Mesenchymal stem cell (in vitro differentiated cells and primary cell): ENCODE results near the gene HERC6.
A peak's percentile ranks its signal among the peaks of the same experiment; 100 is the strongest.

Source experiments
- DNase-seq: peaks from one replicate; pipeline ENCODE4 v3.0.0-alpha.2; 2013
- H2AFZ ChIP-seq: one replicate; pipeline ENCODE4 v1.6.1; 2013; ENCODE audit warnings: low read depth, mild to moderate bottlenecking, control low read depth, inconsistent platforms, low read length, moderate library complexity
- H2AK5ac ChIP-seq: 2 replicates; pipeline ENCODE4 v1.6.1; 2013; ENCODE audit warnings: low read length, moderate library complexity, mild to moderate bottlenecking, inconsistent platforms; ENCODE audit not compliant: severe bottlenecking
- H2BK120ac ChIP-seq: one replicate; pipeline ENCODE4 v1.6.1; 2013; ENCODE audit warnings: low read depth, mild to moderate bottlenecking, inconsistent platforms, low read length, moderate library complexity
- H2BK12ac ChIP-seq, 2 experiments: one replicate each; pipeline ENCODE4 v1.6.1; 2013; ENCODE audit warnings: inconsistent platforms in 2 of 2, low read length in 2 of 2, mild to moderate bottlenecking in 2 of 2, moderate library complexity in 2 of 2, control low read depth in 1 of 2
- H2BK15ac ChIP-seq: one replicate; pipeline ENCODE4 v1.6.1; 2013; ENCODE audit warnings: mild to moderate bottlenecking, low read depth, inconsistent platforms; ENCODE audit not compliant: poor library complexity, severe bottlenecking
- H2BK5ac ChIP-seq: 2 replicates; pipeline ENCODE4 v1.6.1; 2013; ENCODE audit warnings: low read depth, mild to moderate bottlenecking, low read length, control low read depth, inconsistent platforms; ENCODE audit not compliant: poor library complexity, severe bottlenecking
- H3K14ac ChIP-seq, 2 experiments: one replicate each; pipeline ENCODE4 v1.6.1; 2013; ENCODE audit warnings: inconsistent platforms in 2 of 2, low read length in 2 of 2, control low read depth in 1 of 2, mild to moderate bottlenecking in 1 of 2, moderate library complexity in 1 of 2
- H3K18ac ChIP-seq, 2 experiments: one replicate each; pipeline ENCODE4 v1.6.1; 2013; ENCODE audit warnings: inconsistent platforms in 2 of 2, low read length in 2 of 2, control low read depth in 1 of 2, low read depth in 1 of 2, mild to moderate bottlenecking in 1 of 2
- H3K23ac ChIP-seq, 2 experiments: one replicate each; pipeline ENCODE4 v1.6.1; 2013; ENCODE audit warnings: inconsistent platforms in 2 of 2, low read length in 2 of 2, mild to moderate bottlenecking in 2 of 2, moderate library complexity in 2 of 2, control low read depth in 1 of 2
- H3K27ac ChIP-seq: 2 replicates; pipeline ENCODE4 v1.5.1; 2013; ENCODE audit warnings: mild to moderate bottlenecking, moderate library complexity, low read length, control low read depth, inconsistent platforms; ENCODE audit not compliant: poor library complexity, severe bottlenecking
- H3K27me3 ChIP-seq, 2 experiments: 2 replicates each; pipeline versions ENCODE4 v1.6.1 to v1.7.0; 2013; ENCODE audit warnings: low read length in 2 of 2, mild to moderate bottlenecking in 2 of 2, moderate library complexity in 2 of 2, control low read depth in 1 of 2, inconsistent platforms in 1 of 2; ENCODE audit not compliant: control insufficient read depth in 1 of 2, insufficient read depth in 1 of 2
- H3K36me3 ChIP-seq, 2 experiments: 2 replicates each; pipeline versions ENCODE4 v1.6.1 to v1.7.0; 2013; ENCODE audit warnings: low read length in 2 of 2, control low read depth in 1 of 2, inconsistent platforms in 1 of 2, low read depth in 1 of 2, mild to moderate bottlenecking in 1 of 2; ENCODE audit not compliant: insufficient read depth in 2 of 2, control insufficient read depth in 1 of 2
- H3K4ac ChIP-seq, 2 experiments: one replicate each; pipeline ENCODE4 v1.6.1; 2013; ENCODE audit warnings: inconsistent platforms in 2 of 2, low read length in 2 of 2, mild to moderate bottlenecking in 2 of 2, moderate library complexity in 2 of 2, control low read depth in 1 of 2, low read depth in 1 of 2
- H3K4me1 ChIP-seq: 2 replicates; pipeline ENCODE4 v1.6.1; 2013; ENCODE audit warnings: low read depth, low read length, control low read depth; ENCODE audit not compliant: control insufficient read depth, insufficient read depth
- H3K4me2 ChIP-seq: 2 replicates; pipeline ENCODE4 v1.6.1; 2013; ENCODE audit warnings: low read length, mild to moderate bottlenecking, inconsistent platforms; ENCODE audit not compliant: poor library complexity, severe bottlenecking
- H3K4me3 ChIP-seq, 2 experiments: 2 replicates each; pipeline versions ENCODE4 v1.5.1 to v1.7.0; 2013; ENCODE audit warnings: low read length in 2 of 2, mild to moderate bottlenecking in 2 of 2, control low read depth in 1 of 2, low read depth in 1 of 2; ENCODE audit not compliant: insufficient read depth in 1 of 2
- H3K79me1 ChIP-seq: replicated peaks from 2 replicates; pipeline ENCODE4 v1.6.1; 2013; ENCODE audit warnings: mild to moderate bottlenecking, control low read depth, low read length, inconsistent platforms; ENCODE audit not compliant: poor library complexity, severe bottlenecking
- H3K9ac ChIP-seq: 2 replicates; pipeline ENCODE4 v1.7.0; 2013; ENCODE audit warnings: mild to moderate bottlenecking, low read length, moderate library complexity
- H3K9me3 ChIP-seq: 2 replicates; pipeline ENCODE4 v1.7.0; 2013; ENCODE audit warnings: mild to moderate bottlenecking, low read length; ENCODE audit not compliant: control insufficient read depth
- H4K8ac ChIP-seq: one replicate; pipeline ENCODE4 v1.6.1; 2013; ENCODE audit warnings: inconsistent platforms, mild to moderate bottlenecking, low read length, moderate library complexity
- H4K91ac ChIP-seq: one replicate; pipeline ENCODE4 v1.6.1; 2013; ENCODE audit warnings: mild to moderate bottlenecking, low read length, inconsistent platforms
- WGBS: methylation state at CpG from one replicate; pipeline ENCODE4 v1.1.7; 2013; ENCODE audit warnings: mixed read lengths; 5-methylcytosine and 5-hydroxymethylcytosine counted together

Gene HERC6

GRCh38 chr4:88457307-88458103 lies 78.9 kb downstream of the HERC6 start:
- Histone ChIP-seq H3K18ac (peak overlapping the region in 1 of 2 experiments; percentile 34), H3K4me3 (peak overlapping the region; percentile 65 to 89), H3K36me3 (peaks cover 0 to 3% of the 10 kb centered on the region in 2 experiments), H3K4me2 (peak overlapping the region; percentile 83), H3K9ac (peak overlapping the region; percentile 64), H3K23ac (peak overlapping the region in 1 of 2 experiments; percentile 42), H4K91ac (no peak overlapping the region), H4K8ac (peak overlapping the region; percentile 67), H2AK5ac (no peak overlapping the region), H3K14ac (no peak overlapping the region), H2BK120ac (no peak overlapping the region), H3K27me3 (no peaks in the 10 kb centered on the region), H2BK15ac (no peak overlapping the region), H3K4ac (peak overlapping the region in 1 of 2 experiments; percentile 8), H2BK5ac (no peak overlapping the region), H3K27ac (no peak overlapping the region), H2BK12ac (peak overlapping the region in 1 of 2 experiments; percentile 83), H3K4me1 (peaks cover 13% of the 10 kb centered on the region), H3K9me3 (no peaks in the 10 kb centered on the region), H3K79me1 (no peaks in the 10 kb centered on the region), H2AFZ (peak overlapping the region; percentile 33)
- WGBS: 7% methylated on average over 58 of the region's 75 CpGs
- DNase-seq: peak; percentile 50

DNA sequence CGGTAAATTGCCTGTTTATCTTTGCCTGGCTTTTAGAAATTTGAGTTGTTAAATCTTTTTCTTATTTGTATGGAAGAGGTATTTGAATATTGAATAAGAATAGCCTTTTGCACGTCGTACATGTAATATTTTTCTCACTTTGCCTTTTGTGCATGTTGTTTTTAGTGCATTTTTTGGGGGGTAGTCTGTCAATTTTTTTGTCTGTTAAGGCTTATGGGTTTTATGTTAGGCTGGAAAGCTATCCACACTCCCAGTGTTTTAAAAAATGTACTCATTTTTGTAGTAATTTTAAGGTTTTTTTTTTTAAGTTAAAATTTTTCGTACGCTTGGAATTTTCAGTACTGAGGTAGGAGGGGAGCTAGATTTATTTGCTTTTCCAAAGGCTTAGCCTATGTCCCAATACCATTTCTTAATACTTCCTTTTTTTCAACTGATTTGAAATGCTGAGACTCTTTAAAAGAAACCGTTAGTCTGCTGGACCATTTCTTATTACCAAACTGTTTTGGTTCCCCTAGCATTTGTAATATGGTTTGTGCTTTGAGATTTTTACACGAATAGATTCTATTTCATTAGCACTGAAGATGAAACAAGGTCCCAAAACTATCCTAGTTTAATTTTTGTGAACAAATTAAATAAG lies 79.6 kb downstream of the HERC6 start:
- 30% methylated on average over 3 of the region's 7 CpGs for WGBS
- H2AK5ac ChIP-seq: no peak overlapping the region
- no peaks in the 10 kb centered on the region for H3K27me3 ChIP-seq
- H3K36me3 ChIP-seq: peaks cover 0 to 3% of the 10 kb centered on the region in 2 experiments
- DNase-seq: no peak
- peak overlapping the region; percentile 64 for H3K9ac ChIP-seq
- H3K27ac ChIP-seq: no peak overlapping the region
- H3K23ac ChIP-seq: no peak overlapping the region
- no peak overlapping the region for H3K4me2 ChIP-seq
- peak overlapping the region in 1 of 2 experiments; percentile 89 for H3K4me3 ChIP-seq
- no peak overlapping the region for H4K91ac ChIP-seq
- H3K4me1 ChIP-seq: peaks cover 13% of the 10 kb centered on the region
- H3K18ac ChIP-seq: no peak overlapping the region
- H2BK15ac ChIP-seq: no peak overlapping the region
- no peak overlapping the region for H3K4ac ChIP-seq
- H3K79me1 ChIP-seq: no peaks in the 10 kb centered on the region
- H2AFZ ChIP-seq: no peak overlapping the region
- no peak overlapping the region for H2BK120ac ChIP-seq
- H3K9me3 ChIP-seq: no peaks in the 10 kb centered on the region
- no peak overlapping the region for H3K14ac ChIP-seq
- no peak overlapping the region for H4K8ac ChIP-seq
- no peak overlapping the region for H2BK12ac ChIP-seq
- H2BK5ac ChIP-seq: no peak overlapping the region

- Histone ChIP-seq H2BK120ac (no peak overlapping the region), H3K36me3 (peaks cover 0 to 6% of the 10 kb centered on the region in 2 experiments), H3K14ac (no peak overlapping the region), H3K9ac (no peak overlapping the region), H2BK12ac (no peak overlapping the region), H3K23ac (no peak overlapping the region), H3K9me3 (no peaks in the 10 kb centered on the region), H2AK5ac (no peak overlapping the region), H3K4me2 (no peak overlapping the region), H4K91ac (no peak overlapping the region), H3K79me1 (no peaks in the 10 kb centered on the region), H4K8ac (no peak overlapping the region), H2AFZ (no peak overlapping the region), H3K4ac (no peak overlapping the region), H3K27ac (no peak overlapping the region), H3K4me3 (no peak overlapping the region), H2BK15ac (no peak overlapping the region), H3K27me3 (no peaks in the 10 kb centered on the region), H3K4me1 (no peaks in the 10 kb centered on the region), H3K18ac (no peak overlapping the region), H2BK5ac (no peak overlapping the region)
- WGBS: no CpG with 5 or more reads among the region's 1 CpG
- DNase-seq: no peak
Observed at GRCh38 chr4:88465653-88466192, 87.1 kb downstream of the HERC6 start.

DNA sequence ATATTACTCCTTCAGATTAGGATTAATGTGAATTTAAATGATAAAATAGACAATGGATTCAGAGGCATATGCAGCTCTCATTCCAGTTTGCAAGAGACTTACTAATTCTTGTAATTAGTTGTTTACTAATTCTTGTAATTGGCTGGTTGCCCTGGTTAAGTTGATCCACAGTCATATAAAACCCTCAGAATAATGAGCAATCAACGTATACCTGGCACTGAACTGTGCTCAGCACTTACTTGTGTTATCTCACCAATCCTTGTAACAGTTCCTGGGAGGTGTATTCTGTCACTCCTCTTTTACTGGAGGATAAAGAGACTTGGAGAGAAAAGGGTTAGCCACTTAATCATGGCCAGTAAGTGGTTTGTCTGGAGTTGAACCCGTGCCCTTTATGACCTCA lies 88.7 kb downstream of the HERC6 start:
- Histone ChIP-seq H3K4me3 (no peak overlapping the region), H3K9ac (no peak overlapping the region), H4K91ac (no peak overlapping the region), H4K8ac (no peak overlapping the region), H3K14ac (no peak overlapping the region), H3K27ac (no peak overlapping the region), H3K18ac (no peak overlapping the region), H2AK5ac (no peak overlapping the region), H3K23ac (no peak overlapping the region), H2AFZ (no peak overlapping the region), H2BK5ac (no peak overlapping the region), H3K9me3 (no peaks in the 10 kb centered on the region), H3K79me1 (no peaks in the 10 kb centered on the region), H2BK15ac (no peak overlapping the region), H3K36me3 (peaks cover 0 to 4% of the 10 kb centered on the region in 2 experiments), H3K27me3 (no peaks in the 10 kb centered on the region), H2BK12ac (no peak overlapping the region), H3K4ac (no peak overlapping the region), H3K4me1 (no peaks in the 10 kb centered on the region), H3K4me2 (no peak overlapping the region), H2BK120ac (no peak overlapping the region)
- WGBS: 78% methylated on average over 2 of the region's 2 CpGs
- DNase-seq: no peak
